T-helper 1 cell (primary cell): Measurements from ENCODE around the gene NXPE1.

Source experiments
- DNase-seq, 5 donors: peaks; one replicate each; pipeline ENCODE4 v3.0.0-alpha.2; 2012 to 2020

Gene NXPE1

DNA sequence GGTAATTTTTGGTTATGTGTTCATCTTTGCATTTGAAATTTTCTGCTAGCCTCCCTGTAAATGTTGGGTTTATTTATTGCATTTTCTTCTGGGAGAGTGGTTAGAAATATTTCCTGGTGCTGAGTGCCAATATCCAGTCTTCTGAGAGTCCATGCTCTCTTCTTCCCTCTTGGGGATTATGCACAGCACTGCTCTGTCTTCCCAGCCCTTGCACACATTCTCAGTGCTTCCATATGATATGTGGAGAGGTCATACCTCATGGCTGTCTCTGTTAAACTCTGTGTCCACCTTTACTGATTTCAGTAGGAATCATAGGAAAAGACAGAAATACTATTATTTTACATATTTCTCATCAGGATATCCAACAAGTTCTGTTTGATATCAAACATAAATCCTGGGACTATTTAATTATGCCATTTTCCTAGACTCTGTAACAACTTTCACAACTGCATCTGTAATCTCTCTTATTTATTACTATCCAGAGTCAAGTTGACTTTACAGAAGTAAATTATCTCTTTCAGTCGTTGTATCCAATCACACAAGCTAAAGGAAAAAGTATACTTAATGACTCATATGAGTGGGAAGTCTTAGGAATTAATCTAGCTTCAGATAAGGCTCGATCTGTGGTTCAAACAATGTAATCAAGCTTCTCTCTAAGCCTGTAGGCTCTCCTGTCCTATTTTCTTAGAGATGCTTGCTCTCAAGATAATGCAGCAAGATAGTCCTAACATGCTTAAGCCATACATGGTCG, 2.7 kb upstream of the NXPE1 start:
- DNase-seq: no peak

DNA sequence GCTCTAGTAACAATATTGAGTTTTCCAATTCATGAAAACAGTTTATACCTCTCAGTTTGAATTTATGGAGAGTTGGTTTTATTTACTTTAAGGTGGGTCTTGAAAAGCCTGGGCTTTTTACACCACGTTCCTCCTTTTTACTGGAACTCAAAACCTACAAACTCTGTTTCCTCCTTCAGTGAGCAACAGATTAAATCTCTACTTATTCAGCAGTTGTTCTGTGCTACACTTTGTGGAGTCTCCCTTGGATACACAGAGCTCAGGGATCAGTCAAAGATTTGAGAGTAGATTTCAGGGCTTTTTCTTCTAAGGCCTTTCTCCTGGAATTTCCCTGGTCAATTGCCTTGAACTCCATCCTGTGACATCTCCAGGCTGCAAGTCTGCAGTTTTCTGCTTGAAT, 3.5 kb downstream of the NXPE1 start:
- DNase-seq: no peak

DNA sequence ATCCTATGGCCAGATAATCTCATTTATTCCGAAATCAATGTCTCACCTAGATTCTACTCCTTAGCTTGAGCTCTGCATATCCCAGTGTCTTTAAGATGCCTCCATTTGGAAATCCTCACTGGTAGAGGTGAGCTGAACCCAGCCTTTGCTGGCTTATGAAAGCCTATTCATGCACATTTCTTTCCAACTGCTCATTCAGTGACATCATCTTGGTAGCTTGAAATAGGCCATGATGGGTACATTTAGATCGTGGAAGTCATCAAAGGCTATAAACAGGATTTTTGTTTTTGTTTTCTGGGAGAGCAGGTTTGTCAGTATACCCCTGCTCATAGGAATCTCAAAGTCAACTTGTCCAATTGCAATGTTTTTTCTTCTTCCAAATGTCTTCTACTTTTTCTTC, 6.0 kb downstream of the NXPE1 start:
- no peak for DNase-seq

DNA sequence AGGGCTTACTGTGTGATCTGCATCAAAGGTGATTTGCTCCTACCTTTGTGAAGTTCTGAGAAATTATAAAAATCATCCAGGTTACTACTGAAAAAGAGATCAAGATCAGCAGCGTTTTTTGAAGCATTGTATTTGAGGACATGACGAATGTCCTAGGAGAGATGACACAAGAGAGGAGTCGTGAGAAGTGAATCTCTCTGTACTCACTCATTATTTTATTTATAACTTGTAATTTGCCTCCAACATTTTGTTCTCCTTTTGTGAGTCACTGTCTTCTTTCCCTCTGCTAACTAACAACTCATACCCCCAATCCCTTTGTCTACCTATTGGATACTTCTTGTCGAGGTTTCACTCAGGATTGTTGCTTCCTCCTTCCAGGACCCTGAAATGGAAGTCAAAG, 8.6 kb downstream of the NXPE1 start:
- no peak for DNase-seq

DNA sequence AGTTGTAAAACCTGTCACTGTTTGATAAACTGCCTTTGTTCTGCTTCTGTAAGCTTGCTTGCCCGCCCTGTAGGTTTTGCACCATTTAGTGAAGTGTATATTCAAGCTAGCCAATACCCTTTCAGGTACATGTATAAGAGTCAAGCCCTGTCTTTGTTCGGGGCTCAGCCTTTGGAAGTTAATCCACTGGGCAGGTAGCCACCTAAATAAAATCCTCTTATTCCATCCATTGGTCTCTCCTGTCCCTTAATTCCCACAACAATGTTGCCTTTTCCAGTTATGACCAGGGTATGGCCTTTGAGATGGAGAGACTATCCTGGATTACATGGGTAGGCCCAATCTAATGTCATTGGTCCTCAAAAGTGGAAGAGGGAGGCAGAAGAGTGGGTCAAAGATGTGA, 34.0 kb downstream of the NXPE1 start:
- DNase-seq: no peak

DNA sequence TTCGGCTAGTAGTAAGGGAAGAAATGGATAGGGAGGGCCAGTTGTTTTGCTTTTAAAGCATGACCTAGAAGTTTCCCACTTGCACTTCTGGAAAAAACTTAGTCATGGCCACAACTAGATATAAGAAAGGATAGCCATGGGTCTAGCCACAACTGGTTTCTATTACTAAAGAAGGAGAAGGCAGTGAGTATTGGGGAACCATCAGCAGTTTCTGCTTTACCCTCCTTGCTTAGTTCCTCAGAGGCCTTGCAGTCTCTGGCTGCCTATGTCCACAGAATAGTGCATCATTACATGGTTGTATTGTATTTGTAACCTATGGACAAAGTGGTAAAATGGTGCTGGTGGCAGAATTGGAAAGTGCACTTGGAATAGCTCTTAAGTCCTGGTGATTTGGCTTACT, 35.6 kb downstream of the NXPE1 start:
- no peak for DNase-seq

DNA sequence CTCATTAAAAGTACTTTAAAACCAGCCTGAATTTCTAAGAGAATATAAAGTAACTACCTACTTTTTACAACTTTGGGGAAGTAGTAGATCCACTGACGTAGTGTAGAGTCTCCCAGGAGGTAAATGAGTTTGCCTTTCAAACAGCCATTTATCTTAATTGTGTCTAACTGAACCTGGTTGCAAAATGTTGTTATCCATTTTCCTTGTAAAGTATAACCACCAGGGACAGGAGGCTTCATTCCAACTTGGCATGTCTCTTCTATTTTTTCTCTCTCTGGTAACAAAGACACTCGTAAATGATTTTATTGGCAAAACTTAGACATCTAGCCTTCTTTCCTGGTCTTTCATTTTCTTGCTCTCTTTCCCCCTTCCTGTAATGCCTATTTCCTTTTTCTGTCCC, 36.9 kb downstream of the NXPE1 start:
- no peak for DNase-seq

DNA sequence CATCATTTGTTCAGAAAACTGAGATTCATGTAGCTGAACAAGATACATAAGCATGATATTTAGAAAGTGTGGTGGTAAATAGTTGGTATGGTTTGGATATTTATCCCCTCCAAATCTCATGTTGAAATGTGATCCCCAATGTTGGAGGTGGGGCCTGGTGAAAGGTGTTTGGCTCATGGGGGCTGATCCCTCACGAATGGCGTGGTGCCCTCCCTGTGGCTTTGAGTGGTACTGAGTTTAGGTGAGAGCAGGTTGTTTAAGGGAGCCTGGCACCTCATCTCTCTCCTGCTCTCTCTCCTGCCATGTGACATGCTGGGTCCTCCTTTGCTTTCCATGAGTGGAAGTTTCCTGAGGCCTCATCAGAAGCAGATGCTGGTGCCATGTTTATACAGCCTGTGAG, 48.1 kb downstream of the NXPE1 start:
- DNase-seq: no peak

DNA sequence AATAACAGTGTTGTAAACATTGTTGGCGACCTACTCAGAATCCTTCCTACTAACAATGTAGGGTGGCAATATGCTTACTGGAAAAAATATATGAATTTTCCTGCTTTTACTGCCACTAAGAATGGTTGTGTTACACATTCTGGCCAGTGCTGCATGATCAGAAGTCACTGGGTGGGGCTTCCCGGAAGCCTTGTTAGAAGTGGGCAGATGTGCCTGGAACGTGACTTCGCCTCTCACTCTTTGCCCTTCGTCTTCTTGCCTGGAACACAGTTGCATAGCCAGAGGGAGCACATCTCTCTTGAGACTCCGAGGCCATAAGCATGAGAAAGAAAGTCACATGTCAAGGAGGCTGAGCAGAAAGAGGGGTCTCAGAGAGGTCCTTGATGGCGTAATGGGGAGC, 48.6 kb downstream of the NXPE1 start:
- DNase-seq: no peak

DNA sequence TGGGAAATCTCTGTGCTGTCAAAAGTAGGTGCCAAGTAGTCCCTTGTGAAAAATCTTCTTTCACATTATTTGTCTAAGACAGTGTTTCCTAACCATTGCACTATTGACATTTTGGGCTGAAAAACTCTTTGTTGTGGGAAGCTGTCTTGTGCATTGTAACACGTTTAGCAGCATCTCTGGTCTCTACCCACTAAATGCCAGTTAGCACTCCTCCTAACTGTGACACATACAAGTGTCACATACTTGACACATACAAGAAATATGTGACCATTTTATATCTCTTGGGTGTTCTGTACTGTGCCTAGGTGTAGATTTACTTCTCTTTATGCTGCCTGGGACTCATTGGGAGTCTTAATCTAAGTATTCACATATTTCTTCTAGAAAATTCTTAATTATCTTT, 57.8 kb downstream of the NXPE1 start:
- DNase-seq: no peak

DNA sequence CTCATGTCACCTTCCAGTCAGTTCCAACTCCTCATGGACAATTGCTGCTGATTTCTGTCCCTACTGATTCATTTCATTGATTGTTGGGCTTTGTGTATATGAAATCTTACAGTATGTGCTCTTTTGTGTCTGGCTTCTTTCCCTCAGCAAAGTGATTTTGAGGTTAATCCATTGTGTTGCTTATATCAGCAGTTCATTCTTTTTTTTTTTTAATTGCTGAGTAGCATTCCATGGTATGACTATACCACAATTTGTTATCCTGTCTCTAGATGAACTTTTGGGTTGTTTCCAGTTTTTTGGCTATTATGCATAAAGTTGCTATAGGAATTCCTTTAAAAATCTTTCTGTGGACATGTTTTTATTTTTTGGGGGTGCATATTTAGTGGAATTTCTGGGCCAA, 59.9 kb downstream of the NXPE1 start:
- DNase-seq: no peak

DNA sequence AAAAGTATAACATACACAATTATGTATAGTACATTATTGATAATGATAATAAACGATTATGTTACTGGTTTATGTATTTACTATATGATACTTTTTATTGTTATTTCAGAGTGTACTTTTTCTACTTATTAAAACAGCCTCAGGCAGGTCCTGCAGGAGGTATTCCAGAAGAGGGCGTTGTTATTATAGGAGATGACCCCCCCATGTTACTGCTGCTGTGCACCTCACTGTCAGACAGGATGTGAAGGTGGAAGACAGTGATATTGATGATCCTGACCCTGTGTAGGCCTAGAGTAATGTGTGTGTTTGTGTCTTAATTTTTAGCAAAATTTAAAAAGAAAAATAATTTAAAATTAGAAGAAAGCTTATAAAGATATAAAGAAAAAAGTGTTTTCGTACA, 62.8 kb downstream of the NXPE1 start:
- no peak for DNase-seq

DNA sequence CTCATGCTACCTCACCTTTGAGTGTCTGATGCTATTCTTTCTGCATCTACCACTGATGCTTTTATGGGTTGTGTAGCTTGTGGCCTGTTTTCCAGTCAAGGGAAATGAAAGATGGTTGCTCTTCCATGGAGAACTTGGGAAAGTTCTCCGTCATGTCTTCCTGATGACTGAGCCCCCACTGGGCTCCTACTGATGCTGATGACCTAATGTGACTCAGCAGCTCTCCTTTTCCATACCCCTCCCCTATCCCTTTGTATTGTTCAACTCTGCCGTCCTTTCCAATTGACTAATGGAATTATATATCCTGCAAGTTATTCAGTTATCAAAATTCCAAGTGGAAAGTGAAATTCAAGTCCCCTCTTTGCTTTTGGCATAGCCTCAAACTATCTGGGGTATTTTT, 75.8 kb downstream of the NXPE1 start:
- no peak for DNase-seq

DNA sequence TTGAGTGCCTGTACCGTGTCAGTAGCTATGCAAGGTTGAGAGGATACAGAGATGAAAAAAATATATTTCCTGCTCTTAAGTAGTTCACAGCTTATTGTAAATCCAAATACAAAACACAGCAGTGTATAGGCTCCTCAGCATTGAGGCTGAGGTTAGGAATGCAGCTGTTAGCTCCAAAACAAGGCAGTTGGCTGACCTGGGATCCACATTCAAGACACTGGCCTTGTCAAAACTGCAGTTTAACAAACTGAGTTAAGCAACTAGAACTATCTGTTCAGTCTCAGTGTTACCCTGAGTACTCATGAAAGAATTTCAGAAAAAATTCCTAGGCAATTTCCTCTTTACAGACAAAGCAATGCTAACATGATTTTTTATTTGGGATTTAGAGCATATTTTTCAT, 77.6 kb downstream of the NXPE1 start:
- no peak for DNase-seq

DNA sequence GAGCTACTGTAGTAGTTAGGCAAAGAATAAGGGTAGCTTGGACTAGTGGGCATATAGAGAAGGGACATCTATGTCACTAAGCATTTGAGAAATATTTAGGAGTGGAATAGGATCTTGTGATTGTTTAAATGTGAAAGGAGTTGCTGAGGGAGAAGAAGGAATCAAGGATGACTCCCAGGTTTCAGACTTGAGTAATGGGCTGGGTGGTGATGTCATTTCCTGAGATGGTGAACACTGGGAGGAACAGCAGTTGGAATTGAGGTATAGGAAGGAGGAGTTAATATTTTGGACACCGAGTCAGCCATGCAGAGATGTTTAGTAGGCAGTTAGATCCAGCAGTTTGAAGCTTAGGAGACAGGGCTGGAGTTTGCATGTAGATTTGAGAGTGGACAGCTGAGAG, 80.3 kb downstream of the NXPE1 start:
- DNase-seq: no peak

DNA sequence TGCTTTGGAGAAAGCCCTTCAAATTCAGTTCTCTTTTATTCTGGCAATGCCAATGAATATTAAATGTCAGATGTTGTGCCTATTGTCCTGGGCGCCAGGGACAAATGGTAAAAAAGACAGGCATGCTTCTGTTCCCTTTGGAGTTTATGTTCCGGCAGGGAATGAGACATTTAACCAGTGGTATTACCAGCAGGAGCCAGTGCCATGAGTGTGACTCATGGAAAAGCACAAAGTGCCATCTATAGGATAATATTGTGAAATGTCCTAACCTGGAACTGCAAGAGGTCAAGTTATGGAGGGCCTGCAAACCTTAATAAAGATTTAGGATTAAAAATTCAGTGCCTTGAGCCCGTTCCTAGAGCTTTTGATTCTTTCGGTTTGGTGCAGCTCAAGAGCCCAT, 80.9 kb downstream of the NXPE1 start:
- DNase-seq: no peak

DNA sequence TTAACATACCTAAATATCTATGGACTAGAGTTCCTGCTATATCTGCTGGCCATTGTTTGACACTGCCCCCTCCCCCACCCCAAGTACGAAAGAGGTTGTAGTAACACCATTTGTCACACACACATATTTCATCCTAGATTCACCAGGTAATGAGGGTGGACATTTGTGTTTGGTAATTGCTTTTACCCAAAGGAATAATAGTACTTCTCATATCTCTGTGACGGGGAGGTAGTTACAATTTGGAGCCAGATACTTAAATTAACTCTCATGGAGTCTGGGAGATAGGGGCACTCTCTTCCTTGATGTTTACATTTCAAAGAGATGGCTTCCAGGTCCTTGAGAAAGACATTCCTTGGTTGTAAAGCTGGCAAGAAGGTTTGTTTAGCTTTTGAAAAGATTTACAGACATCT, 81.7 kb downstream of the NXPE1 start:
- no peak for DNase-seq

DNA sequence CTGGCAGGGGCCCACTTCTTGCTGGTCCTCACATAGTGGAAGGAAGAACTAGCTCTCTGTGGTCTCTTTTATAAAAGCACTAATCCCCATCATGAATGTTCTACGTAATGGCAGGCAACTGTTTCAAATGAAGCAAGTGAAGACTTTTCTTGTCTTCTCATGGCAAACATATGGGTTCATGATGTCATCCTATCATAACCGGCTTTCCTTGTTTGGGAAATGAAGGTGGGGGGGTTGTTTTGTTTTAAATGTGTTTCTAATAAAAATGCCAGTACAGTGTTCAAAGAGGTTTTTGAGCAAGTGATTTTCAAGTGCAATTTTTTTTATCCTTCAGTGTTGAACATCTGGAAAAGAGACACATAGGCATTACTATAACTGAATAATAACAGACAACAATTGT, 87.0 kb downstream of the NXPE1 start:
- DNase-seq: no peak
